22Rv1 (cell line): Measurements from ENCODE around the gene MED12L.

Experiments
- H3K27ac ChIP-seq: fragments of 450-650 bp; 2 replicates; pipeline ENCODE4 v1.5.1; 2017
- ZFX ChIP-seq: fragments of 450-650 bp; IDR thresholded peaks from 2 replicates; pipeline ENCODE4 v1.6.1; 2017; ENCODE audit warnings: antibody characterized with exemption, borderline replicate concordance
- TF ChIP-seq, protein P1 (sequence below): fragments of 450-650 bp; IDR thresholded peaks from 2 replicates; pipeline ENCODE4 v1.5.1; 2017; ENCODE audit warnings: mild to moderate bottlenecking

MED12L gene

DNA sequence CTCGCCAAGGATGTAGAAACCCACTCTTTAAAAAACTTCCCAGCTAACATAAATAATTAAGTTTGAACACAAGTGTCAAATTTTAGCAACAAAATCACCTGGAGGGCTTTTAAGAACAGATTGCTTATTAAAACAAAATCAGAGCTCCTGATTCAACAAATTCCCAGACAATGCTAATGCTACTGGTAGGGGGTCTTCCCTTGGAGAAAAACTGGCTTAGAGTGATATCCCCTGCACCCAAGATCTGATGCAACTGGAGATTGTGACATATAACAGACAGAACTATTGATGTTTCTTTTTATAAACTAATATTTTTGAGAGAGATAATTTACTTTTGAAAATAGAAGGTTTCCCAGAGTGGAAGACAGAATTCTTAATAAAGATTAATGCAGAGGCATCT is 355.5 kb downstream of the MED12L start:
- TF ChIP-seq ZFX: no peak
- TF ChIP-seq, protein P1, sequence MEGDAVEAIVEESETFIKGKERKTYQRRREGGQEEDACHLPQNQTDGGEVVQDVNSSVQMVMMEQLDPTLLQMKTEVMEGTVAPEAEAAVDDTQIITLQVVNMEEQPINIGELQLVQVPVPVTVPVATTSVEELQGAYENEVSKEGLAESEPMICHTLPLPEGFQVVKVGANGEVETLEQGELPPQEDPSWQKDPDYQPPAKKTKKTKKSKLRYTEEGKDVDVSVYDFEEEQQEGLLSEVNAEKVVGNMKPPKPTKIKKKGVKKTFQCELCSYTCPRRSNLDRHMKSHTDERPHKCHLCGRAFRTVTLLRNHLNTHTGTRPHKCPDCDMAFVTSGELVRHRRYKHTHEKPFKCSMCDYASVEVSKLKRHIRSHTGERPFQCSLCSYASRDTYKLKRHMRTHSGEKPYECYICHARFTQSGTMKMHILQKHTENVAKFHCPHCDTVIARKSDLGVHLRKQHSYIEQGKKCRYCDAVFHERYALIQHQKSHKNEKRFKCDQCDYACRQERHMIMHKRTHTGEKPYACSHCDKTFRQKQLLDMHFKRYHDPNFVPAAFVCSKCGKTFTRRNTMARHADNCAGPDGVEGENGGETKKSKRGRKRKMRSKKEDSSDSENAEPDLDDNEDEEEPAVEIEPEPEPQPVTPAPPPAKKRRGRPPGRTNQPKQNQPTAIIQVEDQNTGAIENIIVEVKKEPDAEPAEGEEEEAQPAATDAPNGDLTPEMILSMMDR: no peak
- no peak overlapping the region for H3K27ac ChIP-seq

DNA sequence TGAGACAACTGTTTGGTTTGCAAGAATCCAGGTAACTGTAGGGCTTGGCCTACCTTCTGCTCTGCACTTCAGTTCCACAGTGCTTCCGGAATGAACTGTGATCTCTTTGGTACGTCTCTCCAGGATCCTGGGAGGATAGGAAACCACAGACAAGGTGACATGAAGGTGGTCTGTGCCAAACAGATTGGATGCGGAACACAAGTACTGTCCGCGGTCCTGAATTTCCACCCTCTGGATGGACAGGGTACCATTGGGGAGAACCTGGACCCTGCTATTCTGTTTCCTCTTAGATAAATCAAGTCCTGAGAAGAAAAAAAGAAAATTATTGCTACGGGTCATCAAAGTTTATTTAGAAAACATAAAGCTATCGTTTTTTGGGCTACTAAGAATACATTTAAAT is 358.1 kb downstream of the MED12L start:
- no peak overlapping the region for H3K27ac ChIP-seq
- no peak for TF ChIP-seq ZFX
- TF ChIP-seq, protein P1: no peak

DNA sequence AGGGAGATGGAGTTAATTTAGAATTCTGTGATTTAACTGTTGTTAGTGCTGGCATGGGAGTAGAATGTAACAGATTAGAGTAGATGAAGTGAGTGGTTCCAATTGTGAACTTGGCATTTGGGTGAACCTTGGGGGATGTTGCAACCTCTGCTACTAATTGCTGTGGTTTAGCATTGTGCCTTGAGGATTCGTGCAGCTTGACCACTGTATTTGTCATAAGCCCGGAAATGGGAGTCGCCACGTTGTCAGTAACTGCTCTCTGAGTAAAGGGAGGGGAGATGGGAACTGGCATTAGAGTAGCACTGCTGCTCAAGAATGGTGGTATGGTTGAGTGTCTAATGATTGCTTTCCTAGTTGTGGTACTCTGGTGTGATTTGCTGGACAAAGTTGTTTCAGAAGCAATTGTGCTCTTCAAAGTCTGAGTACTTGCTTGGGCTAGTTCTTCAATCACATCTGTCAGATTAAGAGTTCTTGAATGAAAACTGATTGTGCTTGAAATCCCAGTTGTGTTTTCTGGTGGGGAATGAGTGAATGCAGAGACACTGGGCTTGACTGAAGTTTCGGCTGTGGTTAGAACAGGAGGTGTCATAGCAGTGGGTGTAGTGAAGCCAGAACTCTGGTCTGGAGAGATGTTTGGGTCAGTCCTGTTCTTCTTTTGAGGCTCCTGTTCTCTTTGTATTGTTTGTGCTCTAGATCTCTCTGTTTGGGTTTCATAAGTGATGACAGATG is 360.0 kb downstream of the MED12L start:
- no peak for TF ChIP-seq ZFX
- TF ChIP-seq, protein P1: no peak
- no peak overlapping the region for H3K27ac ChIP-seq

DNA sequence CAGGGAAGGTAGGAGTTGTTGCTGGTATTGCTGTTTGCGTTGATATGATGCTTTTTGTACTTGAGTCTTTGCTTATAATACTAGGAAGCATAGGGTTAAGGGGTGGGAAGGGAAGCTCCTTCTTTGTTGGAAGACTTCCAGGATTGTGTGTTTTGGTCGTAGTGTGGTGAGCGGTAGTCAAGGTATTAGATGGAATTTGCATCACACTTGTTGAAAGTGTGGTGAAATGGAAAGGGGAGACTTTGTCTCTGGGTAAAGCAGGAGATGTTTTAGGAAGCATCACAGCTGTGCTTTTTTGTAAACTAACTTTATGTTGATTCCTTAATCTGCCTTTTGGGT is 360.5 kb downstream of the MED12L start:
- no peak overlapping the region for H3K27ac ChIP-seq
- no peak for TF ChIP-seq ZFX
- TF ChIP-seq, protein P1: no peak

DNA sequence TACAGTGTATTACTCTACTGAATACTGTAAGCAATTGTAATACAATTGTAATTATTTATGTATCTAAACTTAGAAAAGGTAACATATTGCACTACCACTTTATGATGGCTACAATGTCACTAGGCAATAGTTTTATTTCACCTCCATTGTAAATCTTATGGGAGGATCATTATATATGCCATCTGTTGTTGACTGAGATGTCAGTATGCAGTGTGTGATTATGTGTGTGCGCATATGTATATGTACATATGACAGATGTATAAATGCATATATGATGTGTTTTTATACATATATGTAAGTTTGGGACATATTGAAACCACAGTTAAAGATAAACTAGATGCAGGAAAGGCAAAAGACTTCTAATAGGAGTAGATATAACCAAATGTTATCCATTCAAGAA is 366.9 kb downstream of the MED12L start:
- H3K27ac ChIP-seq: no peak overlapping the region
- TF ChIP-seq, protein P1: no peak
- no peak for TF ChIP-seq ZFX

DNA sequence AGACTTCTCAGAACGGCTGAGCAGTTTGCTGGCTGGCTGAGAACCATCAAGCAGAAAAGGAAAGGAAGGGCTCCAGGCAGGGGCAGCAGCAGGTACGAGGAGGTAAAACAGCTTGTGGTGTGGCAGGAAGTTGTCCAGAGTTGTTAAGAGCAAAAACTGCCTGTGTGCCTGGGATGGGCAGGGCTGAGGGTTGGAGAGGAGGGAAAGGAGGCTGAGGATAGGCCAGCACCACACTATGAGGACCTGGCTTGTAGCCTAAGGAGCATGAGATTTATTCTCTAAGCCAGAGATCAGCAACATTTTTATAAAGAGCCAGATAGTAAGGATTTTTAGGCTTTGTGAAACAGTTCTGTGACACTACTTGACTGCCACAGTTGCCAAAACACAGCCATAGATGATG is 367.4 kb downstream of the MED12L start:
- no peak for TF ChIP-seq ZFX
- TF ChIP-seq, protein P1: no peak
- H3K27ac ChIP-seq: no peak overlapping the region

DNA sequence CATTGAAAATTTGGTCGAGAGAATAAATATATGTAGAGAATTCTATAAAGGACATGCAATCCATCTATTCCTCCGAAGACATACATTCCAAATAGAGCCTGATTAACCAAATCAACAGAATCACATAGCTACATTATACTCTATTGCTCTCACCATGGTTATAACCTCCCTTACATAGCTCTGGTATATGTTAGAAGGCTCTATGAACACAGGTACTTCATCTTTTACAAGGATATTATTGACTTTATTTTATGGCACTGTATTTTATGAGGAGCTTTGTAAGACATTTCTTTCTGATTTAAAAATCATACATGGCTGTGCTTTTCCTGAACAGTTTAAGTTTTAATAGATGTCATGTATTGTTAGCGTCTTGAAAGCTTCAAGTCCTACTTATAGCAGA is 370.6 kb downstream of the MED12L start:
- H3K27ac ChIP-seq: no peak overlapping the region
- no peak for TF ChIP-seq ZFX
- TF ChIP-seq, protein P1: no peak
